ENCODE measurements around the gene ITGAL. TPM values are rescaled to one million over a fixed set of nuclear protein-coding genes. Genes with fewer than 3 reads are reported as not detected.
A peak's percentile ranks its signal among the peaks of the same experiment; 100 is the strongest.

The ITGAL gene
- total and polyA plus RNA-seq, 2 of the 13 experiments (the other 11 are each of a cell fraction or from before 2014, with no cell fraction given) = 0.86 to 1.2 TPM

DNA sequence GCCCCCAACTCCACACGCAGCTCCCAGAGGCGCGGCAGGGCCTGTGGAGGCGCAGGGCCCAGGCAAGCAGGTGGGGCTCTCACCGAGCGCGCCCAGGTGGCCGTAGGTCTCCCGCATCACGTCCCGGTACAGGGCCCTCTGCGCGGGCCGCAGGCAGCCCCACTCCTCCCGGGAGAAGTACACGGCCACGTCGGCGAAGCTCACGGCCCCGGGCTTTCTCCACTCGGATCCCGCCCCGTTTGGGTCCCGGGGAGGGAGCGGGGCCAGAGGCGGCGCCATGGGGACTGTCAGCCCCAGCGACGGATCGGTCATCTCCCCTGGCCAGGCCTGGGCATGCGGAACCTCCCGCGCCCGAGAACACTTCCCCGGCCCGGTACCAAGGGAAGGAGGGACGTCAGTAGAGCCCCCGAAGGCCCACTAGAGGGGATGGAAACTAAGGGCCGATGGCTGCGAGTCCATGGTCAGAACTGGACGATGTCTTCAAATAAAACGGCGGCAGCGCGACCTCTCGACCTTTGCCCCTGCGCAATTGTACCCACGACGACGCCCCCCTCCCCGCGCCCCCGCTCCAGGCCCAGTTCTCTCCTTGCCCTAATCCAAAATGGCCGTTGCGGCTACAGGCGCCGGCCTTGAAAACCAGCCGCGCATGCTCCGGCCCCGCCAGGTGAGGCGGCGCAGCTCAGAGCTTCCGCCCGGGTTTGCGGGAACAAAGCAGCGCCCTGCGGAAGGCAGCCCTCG, 62.0 kb downstream of the ITGAL start, which contains the start of gene ZNF747 (continued):
- TF ChIP-seq, protein P1, sequence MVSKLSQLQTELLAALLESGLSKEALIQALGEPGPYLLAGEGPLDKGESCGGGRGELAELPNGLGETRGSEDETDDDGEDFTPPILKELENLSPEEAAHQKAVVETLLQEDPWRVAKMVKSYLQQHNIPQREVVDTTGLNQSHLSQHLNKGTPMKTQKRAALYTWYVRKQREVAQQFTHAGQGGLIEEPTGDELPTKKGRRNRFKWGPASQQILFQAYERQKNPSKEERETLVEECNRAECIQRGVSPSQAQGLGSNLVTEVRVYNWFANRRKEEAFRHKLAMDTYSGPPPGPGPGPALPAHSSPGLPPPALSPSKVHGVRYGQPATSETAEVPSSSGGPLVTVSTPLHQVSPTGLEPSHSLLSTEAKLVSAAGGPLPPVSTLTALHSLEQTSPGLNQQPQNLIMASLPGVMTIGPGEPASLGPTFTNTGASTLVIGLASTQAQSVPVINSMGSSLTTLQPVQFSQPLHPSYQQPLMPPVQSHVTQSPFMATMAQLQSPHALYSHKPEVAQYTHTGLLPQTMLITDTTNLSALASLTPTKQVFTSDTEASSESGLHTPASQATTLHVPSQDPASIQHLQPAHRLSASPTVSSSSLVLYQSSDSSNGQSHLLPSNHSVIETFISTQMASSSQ (IDR thresholded peaks at IDR 0.05; ENCODE audit: low read depth) = no peak
- TF ChIP-seq, protein P1 (CRISPR knock-in tag; IDR thresholded peaks at IDR 0.05; ENCODE audit: borderline replicate concordance) = peak; percentile 56; the same call in 1 of the 2 replicates
- TF ChIP-seq NBN (conservative IDR thresholded peaks at IDR 0.05) = no peak
- 0 out of 2 replicates have a peak, but pooled peaks have one; percentile 12 for TF ChIP-seq PRMT3 (CRISPR knock-in tag; IDR thresholded peaks at IDR 0.05; ENCODE audit: borderline replicate concordance, low read depth)
- TF ChIP-seq, protein P2, sequence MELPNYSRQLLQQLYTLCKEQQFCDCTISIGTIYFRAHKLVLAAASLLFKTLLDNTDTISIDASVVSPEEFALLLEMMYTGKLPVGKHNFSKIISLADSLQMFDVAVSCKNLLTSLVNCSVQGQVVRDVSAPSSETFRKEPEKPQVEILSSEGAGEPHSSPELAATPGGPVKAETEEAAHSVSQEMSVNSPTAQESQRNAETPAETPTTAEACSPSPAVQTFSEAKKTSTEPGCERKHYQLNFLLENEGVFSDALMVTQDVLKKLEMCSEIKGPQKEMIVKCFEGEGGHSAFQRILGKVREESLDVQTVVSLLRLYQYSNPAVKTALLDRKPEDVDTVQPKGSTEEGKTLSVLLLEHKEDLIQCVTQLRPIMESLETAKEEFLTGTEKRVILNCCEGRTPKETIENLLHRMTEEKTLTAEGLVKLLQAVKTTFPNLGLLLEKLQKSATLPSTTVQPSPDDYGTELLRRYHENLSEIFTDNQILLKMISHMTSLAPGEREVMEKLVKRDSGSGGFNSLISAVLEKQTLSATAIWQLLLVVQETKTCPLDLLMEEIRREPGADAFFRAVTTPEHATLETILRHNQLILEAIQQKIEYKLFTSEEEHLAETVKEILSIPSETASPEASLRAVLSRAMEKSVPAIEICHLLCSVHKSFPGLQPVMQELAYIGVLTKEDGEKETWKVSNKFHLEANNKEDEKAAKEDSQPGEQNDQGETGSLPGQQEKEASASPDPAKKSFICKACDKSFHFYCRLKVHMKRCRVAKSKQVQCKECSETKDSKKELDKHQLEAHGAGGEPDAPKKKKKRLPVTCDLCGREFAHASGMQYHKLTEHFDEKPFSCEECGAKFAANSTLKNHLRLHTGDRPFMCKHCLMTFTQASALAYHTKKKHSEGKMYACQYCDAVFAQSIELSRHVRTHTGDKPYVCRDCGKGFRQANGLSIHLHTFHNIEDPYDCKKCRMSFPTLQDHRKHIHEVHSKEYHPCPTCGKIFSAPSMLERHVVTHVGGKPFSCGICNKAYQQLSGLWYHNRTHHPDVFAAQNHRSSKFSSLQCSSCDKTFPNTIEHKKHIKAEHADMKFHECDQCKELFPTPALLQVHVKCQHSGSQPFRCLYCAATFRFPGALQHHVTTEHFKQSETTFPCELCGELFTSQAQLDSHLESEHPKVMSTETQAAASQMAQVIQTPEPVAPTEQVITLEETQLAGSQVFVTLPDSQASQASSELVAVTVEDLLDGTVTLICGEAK (IDR thresholded peaks at IDR 0.05) = 0 out of 2 replicates have a peak, but pooled peaks have one; percentile 16
- TF ChIP-seq, protein P2 (CRISPR knock-in tag; IDR thresholded peaks at IDR 0.05) = peak; percentile 66
- TF ChIP-seq ZNF557 (CRISPR knock-in tag; IDR thresholded peaks at IDR 0.05) = no peak
- peak; percentile 72 to 87 for TF ChIP-seq POLR2A (IDR thresholded peaks at IDR 0.05; ENCODE audit: insufficient read depth in 1 of 2, low read depth in 2 of 2, low read length in 2 of 2)
- TF ChIP-seq POLR2AphosphoS5 (IDR thresholded peaks at IDR 0.05; ENCODE audit: low read depth, low read length) = peak; percentile 89; the same call in 1 of the 2 replicates
- TF ChIP-seq ISX (CRISPR knock-in tag; conservative IDR thresholded peaks at IDR 0.05) = no peak
- no peak; the same call in 1 of the 2 replicates for TF ChIP-seq TOPORS (CRISPR knock-in tag; IDR thresholded peaks at IDR 0.05)
- no peak for TF ChIP-seq SCMH1 (CRISPR knock-in tag; IDR thresholded peaks at IDR 0.05; ENCODE audit: borderline replicate concordance)
- TF ChIP-seq, protein P3, sequence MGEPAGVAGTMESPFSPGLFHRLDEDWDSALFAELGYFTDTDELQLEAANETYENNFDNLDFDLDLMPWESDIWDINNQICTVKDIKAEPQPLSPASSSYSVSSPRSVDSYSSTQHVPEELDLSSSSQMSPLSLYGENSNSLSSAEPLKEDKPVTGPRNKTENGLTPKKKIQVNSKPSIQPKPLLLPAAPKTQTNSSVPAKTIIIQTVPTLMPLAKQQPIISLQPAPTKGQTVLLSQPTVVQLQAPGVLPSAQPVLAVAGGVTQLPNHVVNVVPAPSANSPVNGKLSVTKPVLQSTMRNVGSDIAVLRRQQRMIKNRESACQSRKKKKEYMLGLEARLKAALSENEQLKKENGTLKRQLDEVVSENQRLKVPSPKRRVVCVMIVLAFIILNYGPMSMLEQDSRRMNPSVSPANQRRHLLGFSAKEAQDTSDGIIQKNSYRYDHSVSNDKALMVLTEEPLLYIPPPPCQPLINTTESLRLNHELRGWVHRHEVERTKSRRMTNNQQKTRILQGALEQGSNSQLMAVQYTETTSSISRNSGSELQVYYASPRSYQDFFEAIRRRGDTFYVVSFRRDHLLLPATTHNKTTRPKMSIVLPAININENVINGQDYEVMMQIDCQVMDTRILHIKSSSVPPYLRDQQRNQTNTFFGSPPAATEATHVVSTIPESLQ (CRISPR knock-in tag; conservative IDR thresholded peaks at IDR 0.05) = no peak
- no peak for TF ChIP-seq ZNF24 (IDR thresholded peaks at IDR 0.05)
